ENCODE results near the gene SARDH. TPM values are rescaled to one million over a fixed set of nuclear protein-coding genes. Genes with fewer than 3 reads are reported as not detected.
A peak's percentile ranks its signal among the peaks of the same experiment; 100 is the strongest.

Gene SARDH
- total RNA-seq, 4 donors from 2014 or later = 0.26 to 0.57 TPM; not detected in 2

DNA sequence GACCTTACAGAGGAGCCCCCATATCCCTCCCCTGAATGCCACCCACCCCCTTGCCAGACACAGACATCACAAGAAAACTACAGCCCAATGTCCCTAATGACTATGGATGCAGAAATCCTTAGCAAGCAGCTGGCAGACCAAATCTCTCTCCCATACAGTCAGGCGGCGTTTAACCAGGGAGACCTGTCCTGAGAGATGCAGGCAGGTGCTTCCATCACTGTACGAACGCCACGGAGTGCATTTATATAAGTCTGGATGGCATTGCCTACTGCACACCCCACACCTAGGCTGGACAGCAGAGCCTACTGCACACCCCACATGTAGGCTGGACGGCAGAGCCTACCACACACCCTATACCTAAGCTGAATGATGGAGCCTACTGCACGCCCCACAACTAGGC is 34.4 kb upstream of the SARDH start:
- DNase-seq = no peak
- Histone ChIP-seq H3K27me3 (no peaks in the 10 kb centered on the region), H3K9me3 (peaks cover 0 to 23% (median 9%) of the 10 kb centered on the region in 3 donors), H3K36me3 (peaks cover 13 to 96% (median 23%) of the 10 kb centered on the region in 3 donors), H3K4me3 (no peak overlapping the region), H3K27ac (no peak overlapping the region), H3K4me1 (no peaks in the 10 kb centered on the region)
- intact Hi-C loops (cut with DNase I) = no loop called here
- TF ChIP-seq POLR2A (IDR thresholded peaks at IDR 0.05) = no peak
- TF ChIP-seq, protein P1, sequence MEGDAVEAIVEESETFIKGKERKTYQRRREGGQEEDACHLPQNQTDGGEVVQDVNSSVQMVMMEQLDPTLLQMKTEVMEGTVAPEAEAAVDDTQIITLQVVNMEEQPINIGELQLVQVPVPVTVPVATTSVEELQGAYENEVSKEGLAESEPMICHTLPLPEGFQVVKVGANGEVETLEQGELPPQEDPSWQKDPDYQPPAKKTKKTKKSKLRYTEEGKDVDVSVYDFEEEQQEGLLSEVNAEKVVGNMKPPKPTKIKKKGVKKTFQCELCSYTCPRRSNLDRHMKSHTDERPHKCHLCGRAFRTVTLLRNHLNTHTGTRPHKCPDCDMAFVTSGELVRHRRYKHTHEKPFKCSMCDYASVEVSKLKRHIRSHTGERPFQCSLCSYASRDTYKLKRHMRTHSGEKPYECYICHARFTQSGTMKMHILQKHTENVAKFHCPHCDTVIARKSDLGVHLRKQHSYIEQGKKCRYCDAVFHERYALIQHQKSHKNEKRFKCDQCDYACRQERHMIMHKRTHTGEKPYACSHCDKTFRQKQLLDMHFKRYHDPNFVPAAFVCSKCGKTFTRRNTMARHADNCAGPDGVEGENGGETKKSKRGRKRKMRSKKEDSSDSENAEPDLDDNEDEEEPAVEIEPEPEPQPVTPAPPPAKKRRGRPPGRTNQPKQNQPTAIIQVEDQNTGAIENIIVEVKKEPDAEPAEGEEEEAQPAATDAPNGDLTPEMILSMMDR (IDR thresholded peaks at IDR 0.05) = no peak
- WGBS, 2 donors = 83 to 93% methylated on average over 3 to 5 of the region's 7 CpGs

DNA sequence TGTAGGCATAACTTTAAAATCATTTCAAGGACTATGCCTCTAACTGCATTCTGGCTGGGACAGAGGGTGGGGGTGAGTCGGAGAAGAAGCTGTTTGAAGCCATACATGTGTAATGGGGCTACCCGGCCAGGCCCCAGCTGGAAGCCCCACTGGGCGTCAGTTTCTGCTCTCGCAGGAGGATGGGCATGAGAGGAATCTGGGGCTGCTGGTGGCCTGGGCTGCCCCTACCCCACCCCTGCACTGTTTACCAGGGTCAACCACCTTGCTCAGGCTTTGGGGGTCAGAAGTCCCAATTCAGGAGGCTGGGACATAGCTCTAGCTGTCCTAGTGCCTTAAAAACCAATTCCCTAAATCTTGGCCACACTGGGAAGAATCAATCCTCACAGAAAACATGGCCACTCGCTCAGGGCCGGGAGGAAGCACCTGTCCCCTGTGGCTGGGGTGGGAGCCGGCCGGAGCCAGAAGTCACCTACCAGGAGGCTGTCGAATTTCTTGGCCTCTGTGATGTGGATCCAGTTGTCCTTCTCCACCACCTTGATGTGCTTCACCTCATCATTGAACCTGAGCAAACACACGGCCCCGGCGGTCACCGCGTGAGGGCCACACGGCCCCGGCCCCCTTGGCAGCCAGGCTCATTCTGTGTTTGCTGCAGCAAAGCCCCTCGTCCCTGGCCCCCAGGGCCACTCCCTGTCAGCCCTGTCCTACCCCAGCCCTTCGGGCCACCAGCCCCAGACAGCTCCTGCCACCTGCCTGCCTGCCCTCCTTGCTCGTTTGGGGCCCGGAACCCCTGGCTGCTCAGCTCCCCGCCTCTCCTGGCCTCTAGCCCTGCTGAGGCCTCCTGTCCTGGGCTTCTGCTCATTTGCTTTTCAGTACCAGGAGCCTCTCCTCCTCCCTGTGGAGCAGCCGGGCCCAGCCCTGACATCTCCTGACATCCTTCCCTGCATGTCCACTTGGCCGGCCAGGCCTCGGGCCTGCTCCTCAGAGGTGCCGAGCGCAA is 33.6 kb upstream of the SARDH start:
- Histone ChIP-seq H3K27me3 (no peaks in the 10 kb centered on the region), H3K36me3 (peaks cover 13 to 96% (median 24%) of the 10 kb centered on the region in 3 donors), H3K4me3 (no peak overlapping the region), H3K4me1 (no peaks in the 10 kb centered on the region), H3K27ac (peak overlapping the region in 1 of 4 donors; percentile 25), H3K9me3 (peaks cover 0 to 31% (median 14%) of the 10 kb centered on the region in 3 donors)
- no peak for TF ChIP-seq POLR2A (IDR thresholded peaks at IDR 0.05)
- TF ChIP-seq, protein P1 (IDR thresholded peaks at IDR 0.05) = no peak
- WGBS, 2 donors = 77 to 90% methylated on average over 13 to 16 of the region's 26 CpGs
- intact Hi-C loops (cut with DNase I) = no loop called here
- DNase-seq = no peak

DNA sequence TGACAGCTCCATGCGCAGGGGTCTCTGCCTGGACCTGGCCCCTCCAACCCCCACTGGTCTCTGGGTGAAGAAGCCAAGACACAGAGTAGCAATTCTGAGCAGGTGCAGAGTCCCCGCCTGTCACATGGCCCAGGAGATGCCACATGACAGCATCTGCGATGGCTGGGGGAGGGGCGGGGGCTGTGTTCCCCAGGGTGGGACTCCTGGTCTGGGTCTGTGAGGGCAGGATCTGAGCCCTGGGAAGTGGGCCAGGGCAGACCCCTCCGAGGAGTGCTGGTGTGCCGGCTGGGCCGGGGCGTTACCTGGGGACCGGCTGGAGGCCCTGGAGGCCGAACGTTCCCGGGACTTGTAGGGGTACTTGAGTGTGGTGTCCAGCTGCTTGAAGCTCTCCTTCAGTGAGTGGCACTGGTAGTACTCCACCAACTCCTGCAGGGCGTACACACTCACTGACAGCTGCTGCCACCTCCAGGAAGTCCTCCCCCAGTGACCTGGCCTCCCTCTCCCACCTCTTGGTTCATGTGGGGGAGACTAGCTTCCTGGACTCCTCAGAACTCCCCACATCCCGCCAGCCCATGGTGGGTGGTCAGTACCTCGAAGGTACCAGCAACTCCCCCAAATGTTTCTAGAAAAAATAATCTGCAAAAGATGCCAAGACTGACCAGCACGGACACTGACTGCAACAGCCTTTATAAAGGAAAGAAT is 32.1 kb upstream of the SARDH start:
- Histone ChIP-seq H3K9me3 (peaks cover 0 to 31% (median 14%) of the 10 kb centered on the region in 3 donors), H3K27me3 (no peaks in the 10 kb centered on the region), H3K4me1 (no peaks in the 10 kb centered on the region), H3K4me3 (no peak overlapping the region), H3K27ac (peak overlapping the region in 1 of 4 donors; percentile 24), H3K36me3 (peaks cover 8 to 91% (median 24%) of the 10 kb centered on the region in 3 donors)
- DNase-seq = no peak
- intact Hi-C loops (cut with DNase I) = no loop called here
- WGBS, 2 donors = 85 to 86% methylated on average over 1 to 3 of the region's 16 CpGs
- TF ChIP-seq, protein P1 (IDR thresholded peaks at IDR 0.05) = no peak
- no peak for TF ChIP-seq POLR2A (IDR thresholded peaks at IDR 0.05)

DNA sequence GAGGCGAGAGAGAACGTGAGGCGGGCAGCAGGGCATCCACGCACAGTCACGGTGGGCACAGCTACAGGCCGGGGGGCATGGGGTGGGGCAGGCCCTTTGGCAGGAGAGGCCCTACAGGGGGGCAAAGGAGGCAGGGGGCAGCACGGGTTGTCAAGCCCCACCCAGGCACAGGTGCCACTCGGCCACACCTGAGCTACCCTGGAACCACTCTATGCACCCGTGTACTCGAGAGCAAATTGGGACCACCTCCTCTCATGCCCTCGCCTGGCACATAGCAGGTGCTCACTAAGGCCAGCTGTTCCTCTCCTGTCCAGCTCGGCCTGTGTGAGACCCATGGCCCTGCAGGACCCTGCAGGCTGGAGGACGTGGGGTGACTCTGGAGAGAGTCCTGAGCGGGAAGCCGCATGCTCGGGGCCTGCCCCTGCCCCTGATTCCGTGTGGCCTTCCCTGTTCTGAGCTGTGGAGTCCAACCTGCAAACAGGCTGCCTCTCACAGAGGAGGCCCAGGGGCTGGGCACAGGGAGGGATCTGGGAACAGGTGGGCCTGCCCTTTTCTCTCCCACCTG is 31.4 kb upstream of the SARDH start:
- no peak for DNase-seq
- intact Hi-C loops (cut with DNase I) = no loop called here
- TF ChIP-seq POLR2A (IDR thresholded peaks at IDR 0.05) = no peak
- TF ChIP-seq, protein P1 (IDR thresholded peaks at IDR 0.05) = no peak
- no peaks in the 10 kb centered on the region for H3K27me3 ChIP-seq
- WGBS, 2 donors = 87 to 100% methylated on average over 5 to 15 of the region's 17 CpGs
- no peak overlapping the region for H3K27ac ChIP-seq
- peaks cover 8 to 85% (median 18%) of the 10 kb centered on the region in 3 donors for H3K36me3 ChIP-seq
- peaks cover 0 to 27% (median 14%) of the 10 kb centered on the region in 3 donors for H3K9me3 ChIP-seq
- H3K4me1 ChIP-seq = no peaks in the 10 kb centered on the region
- H3K4me3 ChIP-seq = no peak overlapping the region

Measured in esophagus squamous epithelium (tissue), 5 donors.